T-helper 1 cell treated with Interleukin-12 subunit alpha and Interleukin-12 subunit beta and Interleukin-4 antibody, amounts not matched to agents 30 μg/mL and 1 μg/mL, for 36 hours (primary cell): ENCODE data around the gene MOB3B.
"Not testable (repeated sequence)": the region's sequence is repeated elsewhere in the genome, so short reads cannot be mapped to it uniquely, and the experiment has no call there.

ENCODE experiments used
- H3K27ac Mint-ChIP-seq: one replicate; pipeline ENCODE4 v1.8.0; 2021; ENCODE audit warnings: mild to moderate bottlenecking, mixed read lengths
- H3K27me3 Mint-ChIP-seq: one replicate; pipeline ENCODE4 v1.8.0; 2021; ENCODE audit warnings: low read depth, mixed read lengths
- H3K36me3 Mint-ChIP-seq: one replicate; pipeline ENCODE4 v1.8.0; 2021; ENCODE audit warnings: low read depth, mixed read lengths
- H3K4me1 Mint-ChIP-seq: one replicate; pipeline ENCODE4 v1.8.0; 2021; ENCODE audit warnings: low read depth, mixed read lengths
- H3K4me3 Mint-ChIP-seq: one replicate; pipeline ENCODE4 v1.8.0; 2021; ENCODE audit warnings: mild to moderate bottlenecking, moderate library complexity, mixed read lengths
- H3K9me3 Mint-ChIP-seq: one replicate; pipeline ENCODE4 v1.8.0; 2021; ENCODE audit warnings: mixed read lengths

Gene MOB3B

DNA sequence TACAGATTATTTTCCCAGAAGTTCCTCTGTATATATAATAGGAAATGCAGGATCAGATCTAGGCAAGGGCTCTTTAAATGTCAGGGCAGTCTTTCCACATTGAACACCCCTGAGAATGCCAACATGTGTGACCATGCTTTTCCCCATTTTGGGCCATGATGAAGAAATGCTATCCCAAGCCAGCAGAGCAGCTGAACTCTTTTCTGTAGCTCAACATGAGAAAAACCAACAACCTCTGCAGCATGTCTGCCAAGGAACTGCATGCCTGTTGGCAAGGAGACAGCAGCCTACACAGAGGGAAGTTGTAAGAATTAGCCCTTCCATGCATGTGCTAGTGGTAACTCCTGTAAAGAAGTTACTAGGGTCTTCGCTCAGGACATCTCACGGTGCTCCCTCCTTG lies 15.1 kb downstream of the MOB3B start:
- Mint-ChIP-seq H3K36me3 (no peaks in the 10 kb centered on the region), H3K4me1 (no peaks in the 10 kb centered on the region), H3K27ac (no peak overlapping the region), H3K27me3 (no peaks in the 10 kb centered on the region), H3K4me3 (no peak overlapping the region), H3K9me3 (no peaks in the 10 kb centered on the region)

- Mint-ChIP-seq H3K4me1 (no peaks in the 10 kb centered on the region), H3K9me3 (no peaks in the 10 kb centered on the region), H3K27me3 (no peaks in the 10 kb centered on the region), H3K27ac (no peak overlapping the region), H3K4me3 (no peak overlapping the region), H3K36me3 (peaks cover 2% of the 10 kb centered on the region)
Observed at GRCh38 chr9:27511771-27512170, 17.8 kb downstream of the MOB3B start.

- H3K27ac Mint-ChIP-seq: no peak overlapping the region
- H3K27me3 Mint-ChIP-seq: no peaks in the 10 kb centered on the region
- H3K4me1 Mint-ChIP-seq: no peaks in the 10 kb centered on the region
Observed at GRCh38 chr9:27510780-27511179, 18.8 kb downstream of the MOB3B start.

GRCh38 chr9:27506981-27507380 lies 22.6 kb downstream of the MOB3B start:
- no peak overlapping the region for H3K4me3 Mint-ChIP-seq
- H3K4me1 Mint-ChIP-seq: peaks cover 2% of the 10 kb centered on the region
- peaks cover 2% of the 10 kb centered on the region for H3K36me3 Mint-ChIP-seq
- H3K9me3 Mint-ChIP-seq: no peaks in the 10 kb centered on the region
- no peaks in the 10 kb centered on the region for H3K27me3 Mint-ChIP-seq
- no peak overlapping the region for H3K27ac Mint-ChIP-seq

More at GRCh38 chr9:27510780-27511179, 18.8 kb downstream of the MOB3B start:
- peaks cover 2% of the 10 kb centered on the region for H3K36me3 Mint-ChIP-seq
- H3K4me3 Mint-ChIP-seq: no peak overlapping the region
- H3K9me3 Mint-ChIP-seq: no peaks in the 10 kb centered on the region

- Mint-ChIP-seq H3K27ac (no peak overlapping the region), H3K36me3 (peaks cover 2% of the 10 kb centered on the region), H3K4me1 (peaks cover 4% of the 10 kb centered on the region), H3K9me3 (no peaks in the 10 kb centered on the region), H3K4me3 (no peak overlapping the region), H3K27me3 (no peaks in the 10 kb centered on the region)
Observed at GRCh38 chr9:27505744-27506161, 23.9 kb downstream of the MOB3B start.

DNA sequence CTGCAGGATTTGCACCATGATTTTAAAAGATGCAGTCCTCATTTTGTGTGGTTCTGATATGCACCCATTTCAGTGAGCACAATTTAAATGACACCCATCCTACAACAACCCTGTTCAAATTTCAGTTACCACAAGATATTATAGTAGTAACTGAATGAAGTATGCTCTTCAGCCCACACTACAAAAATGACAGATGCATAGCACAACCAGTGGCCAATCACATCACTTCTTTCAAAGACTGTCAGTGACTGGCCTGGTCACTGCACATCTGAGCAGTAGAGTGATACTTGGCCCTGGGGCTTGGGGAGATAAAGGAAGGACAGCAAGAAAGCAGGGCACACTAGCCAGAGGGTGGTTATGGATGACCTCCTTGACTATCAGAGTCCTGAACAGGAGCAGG lies 25.4 kb downstream of the MOB3B start:
- Mint-ChIP-seq H3K27ac (no peak overlapping the region), H3K4me3 (no peak overlapping the region), H3K4me1 (peaks cover 10% of the 10 kb centered on the region), H3K9me3 (no peaks in the 10 kb centered on the region), H3K27me3 (no peaks in the 10 kb centered on the region), H3K36me3 (peaks cover 2% of the 10 kb centered on the region)

- no peak overlapping the region for H3K27ac Mint-ChIP-seq
- H3K36me3 Mint-ChIP-seq: peaks cover 2% of the 10 kb centered on the region
- H3K4me3 Mint-ChIP-seq: no peak overlapping the region
- peaks cover 10% of the 10 kb centered on the region for H3K4me1 Mint-ChIP-seq
- H3K27me3 Mint-ChIP-seq: no peaks in the 10 kb centered on the region
- no peaks in the 10 kb centered on the region for H3K9me3 Mint-ChIP-seq
Observed at GRCh38 chr9:27503623-27504022, 26.0 kb downstream of the MOB3B start.

DNA sequence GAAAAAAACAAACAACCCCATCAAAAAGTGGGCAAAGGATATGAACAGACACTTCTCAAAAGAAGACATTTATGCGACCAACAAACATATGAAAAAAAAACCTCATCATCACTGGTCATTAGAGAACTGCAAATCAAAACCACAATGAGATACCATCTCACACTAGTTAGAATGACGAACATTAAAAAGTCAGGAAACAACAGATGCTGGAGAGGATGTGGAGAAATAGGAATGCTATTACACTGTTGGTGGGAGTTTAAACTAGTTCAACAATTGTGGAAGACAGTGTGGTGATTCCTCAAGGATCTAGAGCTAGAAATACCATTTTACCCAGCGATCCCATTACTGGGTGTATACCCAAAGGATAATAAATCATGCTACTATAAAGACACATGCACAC lies 28.7 kb downstream of the MOB3B start:
- H3K36me3 Mint-ChIP-seq, H3K9me3 Mint-ChIP-seq, H3K27ac Mint-ChIP-seq, H3K27me3 Mint-ChIP-seq, H3K4me3 Mint-ChIP-seq: not testable (repeated sequence)
- peaks cover 14% of the 10 kb centered on the region for H3K4me1 Mint-ChIP-seq

DNA sequence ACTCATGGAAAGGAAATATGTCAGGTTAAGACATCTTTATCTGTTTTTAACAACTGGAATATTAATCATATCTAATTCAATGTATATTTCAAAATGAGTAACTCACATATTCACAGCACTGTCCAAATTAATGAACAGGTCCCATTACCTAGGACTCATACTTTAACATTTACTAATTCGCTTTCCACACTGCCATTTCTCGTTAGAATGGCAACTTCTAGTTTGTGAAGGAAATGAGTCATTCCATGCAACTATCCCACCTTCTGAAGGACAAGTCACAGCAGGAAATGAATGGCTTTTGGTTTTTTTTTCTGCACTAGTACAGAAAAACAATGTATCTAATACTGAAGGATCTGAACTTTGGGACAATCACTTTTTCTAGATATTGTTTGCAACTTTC lies 30.2 kb downstream of the MOB3B start:
- Mint-ChIP-seq H3K27ac (no peak overlapping the region), H3K9me3 (no peaks in the 10 kb centered on the region), H3K36me3 (no peaks in the 10 kb centered on the region), H3K4me1 (peaks cover 14% of the 10 kb centered on the region), H3K27me3 (no peaks in the 10 kb centered on the region), H3K4me3 (no peak overlapping the region)

DNA sequence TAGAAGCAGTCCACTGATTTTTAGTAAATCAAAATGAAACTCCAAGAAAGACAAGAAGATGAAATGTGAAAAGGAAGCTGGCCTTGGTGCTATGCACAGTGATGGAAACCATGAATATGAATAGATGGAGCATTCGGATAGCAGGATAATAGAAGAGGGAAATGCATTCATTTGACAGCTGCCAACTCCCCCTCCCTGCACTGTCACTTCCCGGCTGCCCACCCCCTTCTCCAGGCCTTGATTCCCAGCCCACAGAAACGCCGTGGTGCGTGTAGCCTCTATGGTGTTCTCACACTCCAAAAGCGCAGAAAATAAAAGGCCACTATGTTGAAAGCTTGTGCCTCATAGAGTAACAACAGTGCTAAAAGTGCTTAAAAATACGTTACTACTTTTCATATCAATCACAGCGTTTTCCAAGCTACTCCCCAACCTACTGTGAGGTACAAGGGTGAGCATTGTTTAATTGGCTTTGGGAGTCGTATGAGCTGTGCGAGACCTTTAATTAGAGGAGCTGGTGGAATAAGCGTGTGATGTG lies 31.7 kb downstream of the MOB3B start:
- H3K9me3 Mint-ChIP-seq: no peaks in the 10 kb centered on the region
- H3K27ac Mint-ChIP-seq: no peak overlapping the region
- no peaks in the 10 kb centered on the region for H3K27me3 Mint-ChIP-seq
- no peak overlapping the region for H3K4me3 Mint-ChIP-seq
- peaks cover 13% of the 10 kb centered on the region for H3K4me1 Mint-ChIP-seq
- H3K36me3 Mint-ChIP-seq: no peaks in the 10 kb centered on the region

GRCh38 chr9:27496135-27496504 lies 33.5 kb downstream of the MOB3B start:
- Mint-ChIP-seq H3K4me3 (no peak overlapping the region), H3K9me3 (no peaks in the 10 kb centered on the region), H3K27me3 (no peaks in the 10 kb centered on the region), H3K4me1 (peaks cover 11% of the 10 kb centered on the region), H3K27ac (no peak overlapping the region), H3K36me3 (no peaks in the 10 kb centered on the region)

DNA sequence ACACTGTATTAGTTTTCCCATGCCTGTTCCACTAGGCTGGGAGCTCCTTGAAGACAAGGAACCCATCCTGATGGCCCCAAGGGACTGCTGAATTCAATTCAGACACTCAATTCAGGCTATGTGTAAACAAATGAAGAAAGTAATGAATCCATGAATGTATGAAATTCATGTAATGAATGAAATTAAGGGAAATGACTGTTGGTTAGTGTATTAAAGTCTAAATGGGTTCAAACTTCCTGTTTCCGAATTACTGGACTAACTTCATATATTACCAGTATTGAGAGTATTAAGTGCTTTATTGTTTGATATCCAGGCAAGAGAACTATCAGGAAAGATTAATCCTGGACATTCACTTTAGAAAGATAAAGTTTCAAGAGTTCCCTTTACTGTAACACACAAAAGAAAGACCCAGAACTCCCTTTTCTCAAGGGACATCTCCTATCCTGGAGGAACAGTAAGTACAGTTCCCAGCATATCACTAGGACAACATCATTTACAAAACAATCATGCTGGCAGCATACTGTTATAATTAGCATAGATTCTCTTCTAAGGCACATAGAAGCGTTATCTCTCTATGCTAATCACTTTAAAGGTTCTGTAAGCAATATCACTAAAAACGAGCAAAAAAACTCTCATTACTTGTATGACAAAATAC lies 34.0 kb downstream of the MOB3B start:
- H3K4me3 Mint-ChIP-seq: no peak overlapping the region
- no peaks in the 10 kb centered on the region for H3K36me3 Mint-ChIP-seq
- no peak overlapping the region for H3K27ac Mint-ChIP-seq
- H3K9me3 Mint-ChIP-seq: no peaks in the 10 kb centered on the region
- H3K27me3 Mint-ChIP-seq: no peaks in the 10 kb centered on the region
- H3K4me1 Mint-ChIP-seq: peaks cover 11% of the 10 kb centered on the region

DNA sequence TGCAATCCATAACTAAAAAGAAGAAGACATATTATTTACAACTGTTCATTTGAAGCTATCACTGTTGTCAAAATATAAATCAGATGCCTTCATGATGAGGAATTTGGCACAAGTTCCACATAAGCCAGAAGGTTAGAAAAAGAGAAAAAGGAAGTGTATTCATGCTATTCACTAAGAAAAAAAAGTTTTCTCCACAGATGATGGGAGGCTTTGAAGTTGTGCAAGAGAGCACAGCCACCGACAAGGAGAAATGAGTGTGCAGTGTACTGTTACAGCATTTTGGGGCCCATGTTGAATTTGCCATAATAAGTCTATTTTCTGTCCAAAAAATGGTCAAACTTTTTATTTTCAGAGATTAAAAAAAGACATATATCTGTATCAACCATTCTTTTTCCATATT lies 38.5 kb downstream of the MOB3B start:
- H3K27ac Mint-ChIP-seq: no peak overlapping the region
- H3K9me3 Mint-ChIP-seq: no peaks in the 10 kb centered on the region
- no peak overlapping the region for H3K4me3 Mint-ChIP-seq
- peaks cover 5% of the 10 kb centered on the region for H3K4me1 Mint-ChIP-seq
- no peaks in the 10 kb centered on the region for H3K27me3 Mint-ChIP-seq
- no peaks in the 10 kb centered on the region for H3K36me3 Mint-ChIP-seq

DNA sequence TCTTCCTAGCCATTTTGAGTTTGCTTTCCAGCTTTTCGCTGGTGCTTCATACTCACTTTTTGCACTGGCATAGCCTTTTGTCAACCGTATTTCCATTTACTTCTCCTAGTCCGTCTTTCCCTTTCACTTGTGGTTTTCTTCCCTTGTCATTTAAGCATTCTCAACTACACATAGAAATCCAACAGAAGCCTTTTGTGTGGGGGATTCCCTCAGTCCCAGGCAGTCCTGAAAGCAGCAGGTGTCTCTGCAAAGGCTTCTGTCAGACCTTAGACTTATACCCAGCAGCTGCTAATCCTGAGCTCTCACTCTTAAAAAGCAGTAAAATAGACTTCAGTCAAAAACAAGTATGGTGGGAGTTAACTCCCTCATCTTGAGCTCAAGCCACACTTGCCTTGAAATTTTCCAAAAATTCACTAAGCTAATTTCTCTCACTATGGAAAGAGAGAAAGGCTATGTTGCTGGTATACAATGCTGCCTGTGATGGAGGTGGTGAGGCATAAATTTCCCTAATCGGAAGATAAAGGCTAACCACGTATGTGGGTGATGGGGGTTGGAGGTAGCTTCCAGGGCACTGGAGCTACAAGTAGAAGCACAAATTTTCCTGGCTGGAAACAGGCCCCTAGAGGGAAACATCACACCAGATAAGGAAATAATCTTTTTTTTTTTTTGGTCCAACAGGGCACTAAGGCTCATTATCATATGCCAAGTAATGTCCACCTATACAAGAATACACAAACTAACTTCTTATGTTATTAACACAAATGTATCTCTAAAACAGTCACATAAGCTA lies 40.3 kb downstream of the MOB3B start:
- Mint-ChIP-seq H3K27me3 (no peaks in the 10 kb centered on the region), H3K27ac (no peak overlapping the region), H3K4me3 (no peak overlapping the region), H3K9me3 (no peaks in the 10 kb centered on the region), H3K36me3 (no peaks in the 10 kb centered on the region), H3K4me1 (peaks cover 19% of the 10 kb centered on the region)

DNA sequence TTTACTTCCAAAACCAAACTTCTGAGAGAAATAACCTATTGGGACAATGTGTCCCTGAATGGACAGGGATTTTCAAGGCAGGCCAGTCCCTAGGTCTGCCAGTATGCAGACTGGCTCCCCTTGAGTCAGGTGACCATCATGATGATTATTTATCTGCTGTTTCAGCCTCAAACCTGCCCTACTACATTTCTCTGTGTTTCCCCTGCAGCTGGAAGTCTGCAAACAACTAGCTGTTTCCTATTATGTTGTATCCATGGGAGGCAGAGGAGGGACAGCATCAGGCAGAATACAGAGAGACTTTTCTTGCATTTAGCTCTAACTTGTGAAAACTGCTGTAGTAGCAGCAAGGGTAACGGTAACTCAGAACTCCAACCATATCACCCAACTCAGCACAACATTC lies 41.7 kb downstream of the MOB3B start:
- Mint-ChIP-seq H3K4me3 (no peak overlapping the region), H3K36me3 (no peaks in the 10 kb centered on the region), H3K27me3 (no peaks in the 10 kb centered on the region), H3K27ac (no peak overlapping the region), H3K9me3 (no peaks in the 10 kb centered on the region), H3K4me1 (peaks cover 20% of the 10 kb centered on the region)
